HCT116 (cell line): Measurements from ENCODE around the gene MRPL18.

Experiments used
- ATF3 ChIP-seq: IDR thresholded peaks from 2 replicates; pipeline ENCODE4 v1.6.1; 2012
- CEBPB ChIP-seq: IDR thresholded peaks from 2 replicates; pipeline ENCODE4 v1.6.1; 2012; ENCODE audit warnings: low read depth
- CTCF ChIP-seq, 3 experiments: fragments of 200-600 bp in 1 of 3; sonication (generic) in 1 of 3; IDR thresholded peaks in 2 of 3; conservative IDR thresholded peaks in 1 of 3; 2 replicates each; pipeline ENCODE4 v1.5.1; 2012 to 2017; ENCODE audit warnings: low read depth in 2 of 3, low read length in 2 of 3, antibody characterized with exemption in 1 of 3, borderline replicate concordance in 1 of 3, control low read depth in 1 of 3, mild to moderate bottlenecking in 1 of 3, mixed read lengths in 1 of 3, mixed run types in 1 of 3, moderate library complexity in 1 of 3; ENCODE audit not compliant: insufficient read depth in 1 of 3
- EZH2 ChIP-seq: fragments of 200-600 bp; sonication (generic); IDR thresholded peaks from 2 replicates; pipeline ENCODE4 v1.6.1; 2017; ENCODE audit warnings: antibody characterized with exemption, mixed run types
- EZH2phosphoT487 ChIP-seq: fragments of 200-600 bp; IDR thresholded peaks from 2 replicates; pipeline ENCODE4 v1.6.1; 2018; ENCODE audit warnings: antibody characterized with exemption, borderline replicate concordance
- FOSL1 ChIP-seq: IDR thresholded peaks from 2 replicates; pipeline ENCODE4 v1.6.1; 2012; ENCODE audit warnings: low read depth
- MAX ChIP-seq: IDR thresholded peaks from 2 replicates; pipeline ENCODE4 v1.6.1; 2012
- POLR2A ChIP-seq: IDR thresholded peaks from 2 replicates; pipeline ENCODE4 v1.7.0; 2011; ENCODE audit warnings: borderline replicate concordance; ENCODE audit not compliant: insufficient read depth, insufficient read length; ENCODE audit errors: extremely low read depth
- POLR2AphosphoS5 ChIP-seq: IDR thresholded peaks from 2 replicates; pipeline ENCODE4 v1.6.1; 2011; ENCODE audit warnings: mild to moderate bottlenecking, low read depth, low read length, moderate library complexity
- REST ChIP-seq: IDR thresholded peaks from 2 replicates; pipeline ENCODE4 v1.6.1; 2012; ENCODE audit warnings: low read depth
- SP1 ChIP-seq: IDR thresholded peaks from 2 replicates; pipeline ENCODE4 v1.6.1; 2012; ENCODE audit warnings: low read depth
- SRF ChIP-seq: IDR thresholded peaks from 2 replicates; pipeline ENCODE4 v1.6.1; 2012; ENCODE audit warnings: low read depth
- YY1 ChIP-seq: IDR thresholded peaks from 2 replicates; pipeline ENCODE4 v1.6.1; 2011; ENCODE audit warnings: low read length, low read depth, moderate library complexity, mild to moderate bottlenecking; ENCODE audit not compliant: insufficient replicate concordance; ENCODE audit errors: extremely low read depth
- ZNF274 ChIP-seq: fragments of 200-500 bp; sonication (Bioruptor generic); IDR thresholded peaks from 2 replicates; pipeline ENCODE4 v1.6.1; 2014; ENCODE audit warnings: mild to moderate bottlenecking, low read depth, low read length, inconsistent platforms

- no peak for TF ChIP-seq POLR2A
- no peak for TF ChIP-seq EZH2
- TF ChIP-seq CEBPB = no peak
- peak; percentile 35 to 56 (median 46); a peak in 5 of 6 replicates for TF ChIP-seq CTCF (IDR thresholded peaks at IDR 0.05 in 2 of 3, conservative IDR thresholded peaks at IDR 0.05 in 1 of 3; ENCODE audit: borderline replicate concordance in 1 of 3, insufficient read depth in 1 of 3, low read depth in 2 of 3, low read length in 2 of 3)
- TF ChIP-seq FOSL1 = no peak
- no peak for TF ChIP-seq MAX
- no peak for TF ChIP-seq POLR2AphosphoS5
- no peak for TF ChIP-seq YY1
- TF ChIP-seq SP1 = no peak
- no peak for TF ChIP-seq REST
- no peak for TF ChIP-seq ZNF274
- TF ChIP-seq SRF = no peak
- no peak for TF ChIP-seq ATF3
- TF ChIP-seq EZH2phosphoT487 = no peak
These were observed 51.8 kb downstream of the MRPL18 start for GRCh38 chr6:159842035-159842434.
